HG03064 (cell line): ENCODE data around the gene TREML2.
"Not testable (repeated sequence)": the region's sequence is repeated elsewhere in the genome, so short reads cannot be mapped to it uniquely, and the experiment has no call there.

Source experiments
- ATAC-seq: cut with Tn5 transposase; IDR thresholded peaks from one replicate; pipeline ENCODE4 v1.9.1; 2021; ENCODE audit warnings: low read depth; ENCODE audit not compliant: unreplicated experiment

TREML2 gene

DNA sequence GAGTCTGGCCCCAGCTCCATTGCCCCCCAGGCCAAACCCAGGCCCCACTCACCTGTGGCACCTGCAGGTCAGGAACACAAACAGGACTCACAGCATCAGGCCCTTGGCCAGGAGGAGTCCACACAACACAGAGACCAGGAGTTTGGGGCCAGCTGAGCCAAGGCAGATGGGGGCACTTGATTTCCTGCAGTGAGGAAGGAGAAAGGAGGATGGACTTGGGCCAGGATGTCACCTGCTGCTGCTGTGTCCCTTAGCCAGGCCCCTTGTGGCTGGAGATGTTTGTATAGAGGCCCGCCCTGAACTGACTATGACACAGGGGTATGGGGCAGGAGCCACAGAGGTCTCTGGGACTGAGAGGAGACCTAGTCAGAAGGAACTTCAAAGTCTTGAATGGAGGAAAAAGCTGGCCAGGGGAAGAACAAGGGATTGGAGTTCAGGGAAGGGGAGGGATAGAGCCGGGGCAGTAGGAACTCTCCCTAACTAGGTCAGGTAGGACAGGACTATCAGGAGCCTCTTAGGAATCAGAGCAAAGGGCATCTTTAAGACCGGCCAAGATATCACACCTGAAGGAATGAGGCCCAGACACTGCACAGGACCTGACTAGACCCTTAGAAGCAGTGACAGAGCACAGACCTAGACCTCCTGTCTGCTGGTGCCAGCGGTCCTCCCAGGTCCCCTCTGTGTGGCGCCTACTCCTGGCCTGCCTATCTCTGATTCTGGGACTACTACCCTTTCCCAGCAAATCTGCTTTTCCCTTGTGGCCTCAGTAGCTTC is 8.8 kb upstream of the TREML2 start:
- no peak for ATAC-seq

GRCh38 chr6:41208439-41209106 is 7.6 kb upstream of the TREML2 start:
- ATAC-seq = no peak

DNA sequence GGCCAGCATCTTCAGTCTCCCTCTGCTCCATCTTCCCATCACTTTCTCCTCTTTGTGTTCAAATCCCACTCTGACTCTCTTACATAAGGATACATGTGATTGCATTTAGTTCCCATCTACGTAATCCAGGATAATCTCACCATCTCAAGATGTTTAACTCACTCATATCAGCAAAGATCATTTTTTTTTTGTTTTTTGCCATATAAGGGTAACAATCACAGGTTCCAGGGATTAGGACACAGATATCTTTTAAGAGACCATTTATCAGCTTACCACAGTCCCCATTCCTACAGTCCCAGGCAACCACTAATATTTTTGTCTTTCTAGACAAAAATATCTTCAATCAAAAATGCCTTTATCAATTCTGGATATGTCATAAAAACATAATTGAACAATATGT is 3.2 kb upstream of the TREML2 start:
- ATAC-seq = no peak

DNA sequence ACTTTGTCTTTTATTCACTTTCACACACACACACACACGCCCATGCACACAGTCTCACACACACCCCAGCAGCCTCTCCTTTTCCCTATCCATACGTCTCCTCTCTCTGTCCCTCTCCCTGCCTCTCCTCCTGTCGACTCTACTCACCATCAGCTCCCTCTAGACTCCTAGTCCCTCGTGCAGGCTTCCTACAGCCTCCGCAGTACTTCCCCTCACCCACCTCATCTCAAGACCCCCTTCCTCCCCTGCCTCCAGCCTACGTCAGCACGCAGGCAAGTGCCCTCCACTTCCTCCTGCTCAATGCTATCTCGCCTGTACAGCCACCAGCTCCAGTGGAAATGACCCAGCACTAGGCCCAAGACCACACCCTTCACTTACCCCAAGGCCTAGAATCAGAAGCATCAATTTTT is 820 bp upstream of the TREML2 start:
- ATAC-seq = no peak

GRCh38 chr6:41200296-41200900 is 551 bp downstream of the TREML2 start:
- ATAC-seq = peak; percentile 33

DNA sequence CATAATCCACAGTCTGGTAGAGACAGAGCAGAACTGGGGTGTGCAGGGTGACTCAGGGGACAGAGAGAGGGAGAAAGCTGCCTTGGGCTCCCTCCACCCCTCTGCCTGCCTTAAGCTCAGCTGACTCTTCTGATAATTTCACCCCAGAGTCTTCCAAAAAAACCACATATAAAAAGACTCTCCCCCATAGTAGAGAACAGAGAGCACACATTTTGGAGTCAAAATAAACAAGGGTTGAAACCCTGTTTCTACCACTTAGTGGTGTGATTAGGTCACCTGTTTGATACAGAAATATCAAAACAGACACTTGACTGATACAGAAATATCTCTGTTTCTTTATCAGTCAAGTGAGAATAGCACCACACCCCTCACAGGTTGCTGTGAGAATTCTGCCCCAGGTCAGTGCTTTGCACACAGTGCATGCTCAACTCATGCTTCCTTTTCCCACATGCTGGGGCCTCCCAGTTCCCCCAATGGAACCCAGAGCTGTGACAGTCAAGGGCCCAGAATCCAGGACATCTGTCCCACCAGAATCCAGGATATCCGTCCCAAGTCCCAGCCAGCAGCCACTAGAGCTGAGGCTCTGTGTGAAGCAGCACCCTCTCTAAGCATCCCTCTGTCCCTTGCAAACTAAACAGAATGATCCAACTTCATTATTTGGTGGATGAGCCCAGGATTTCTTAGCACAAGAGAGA is 1.2 kb downstream of the TREML2 start:
- peak; percentile 63 for ATAC-seq

- no peak for ATAC-seq
Observed at GRCh38 chr6:41197234-41197633, 3.7 kb downstream of the TREML2 start.

GRCh38 chr6:41194386-41194785 is 6.6 kb downstream of the TREML2 start:
- no peak for ATAC-seq

GRCh38 chr6:41193884-41194283 is 7.1 kb downstream of the TREML2 start:
- no peak for ATAC-seq

DNA sequence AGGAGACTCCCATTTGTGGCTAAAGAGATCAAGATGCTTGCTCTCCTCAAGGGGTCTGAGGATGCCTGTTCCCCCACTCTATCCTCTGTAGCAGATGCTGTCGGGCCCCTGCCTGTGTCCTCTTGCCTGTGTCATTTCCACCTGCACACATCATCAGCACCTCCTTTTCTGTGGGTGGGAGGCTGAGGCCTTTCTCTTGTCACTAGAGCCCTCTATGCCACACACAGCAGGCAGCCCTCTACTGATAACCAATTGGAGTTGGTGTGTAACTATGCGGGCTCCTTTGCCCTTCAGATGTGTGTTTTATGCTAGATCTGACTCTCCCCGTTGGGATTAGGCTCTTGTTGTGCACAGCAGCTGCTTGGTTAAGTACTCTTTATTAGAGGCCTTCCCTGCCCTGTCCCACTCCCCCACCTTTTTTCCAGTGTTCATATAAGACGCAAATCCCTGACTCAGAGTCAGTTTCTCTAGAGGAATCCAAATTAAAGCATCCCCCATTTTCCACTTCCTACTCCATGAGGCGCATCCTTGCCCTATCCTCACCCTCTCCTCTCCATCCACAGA is 7.7 kb downstream of the TREML2 start:
- ATAC-seq = no peak

GRCh38 chr6:41191569-41191968 is 9.4 kb downstream of the TREML2 start:
- no peak for ATAC-seq

GRCh38 chr6:41190791-41191190 is 10.2 kb downstream of the TREML2 start:
- no peak for ATAC-seq

DNA sequence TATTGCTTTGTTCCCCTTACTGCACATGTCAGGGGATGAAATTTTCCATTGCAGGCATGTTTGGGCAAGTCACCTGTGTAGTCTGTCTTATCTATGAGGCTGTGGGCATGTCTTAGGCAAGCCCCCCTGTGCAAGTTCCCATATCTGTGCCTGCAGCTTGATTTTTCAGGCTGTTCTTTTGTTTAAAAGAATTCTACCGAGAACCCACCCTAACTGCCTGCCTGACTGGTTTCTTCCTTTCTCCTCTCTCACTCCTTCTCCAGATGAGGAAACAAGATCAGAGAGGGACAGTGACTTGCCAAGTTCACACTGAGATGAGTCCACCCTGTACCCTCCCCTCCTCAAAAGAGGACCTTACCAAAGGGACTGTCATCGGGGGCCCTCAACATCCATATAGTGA is 11.0 kb downstream of the TREML2 start:
- ATAC-seq = no peak

DNA sequence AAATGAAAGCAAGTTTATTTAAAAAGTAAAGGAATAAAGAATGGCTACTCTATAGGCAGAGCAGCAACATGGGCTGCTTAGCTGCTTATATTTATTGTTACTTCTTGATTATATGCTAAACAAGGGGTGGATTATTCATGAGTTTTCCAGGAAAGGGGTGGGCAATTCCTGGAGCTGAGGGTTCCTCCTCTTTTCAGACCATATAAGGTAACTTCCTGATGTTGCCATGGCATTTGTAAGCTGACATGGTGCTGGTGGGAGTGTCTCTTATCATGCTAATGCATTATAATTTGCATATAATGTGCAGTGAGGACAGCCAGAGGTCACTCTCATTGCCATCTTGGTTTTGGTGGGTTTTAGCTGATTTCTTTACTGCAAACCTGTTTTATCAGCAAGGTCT is 11.9 kb downstream of the TREML2 start:
- not testable (repeated sequence) for ATAC-seq

GRCh38 chr6:41187924-41188886 is 12.7 kb downstream of the TREML2 start:
- no peak for ATAC-seq

DNA sequence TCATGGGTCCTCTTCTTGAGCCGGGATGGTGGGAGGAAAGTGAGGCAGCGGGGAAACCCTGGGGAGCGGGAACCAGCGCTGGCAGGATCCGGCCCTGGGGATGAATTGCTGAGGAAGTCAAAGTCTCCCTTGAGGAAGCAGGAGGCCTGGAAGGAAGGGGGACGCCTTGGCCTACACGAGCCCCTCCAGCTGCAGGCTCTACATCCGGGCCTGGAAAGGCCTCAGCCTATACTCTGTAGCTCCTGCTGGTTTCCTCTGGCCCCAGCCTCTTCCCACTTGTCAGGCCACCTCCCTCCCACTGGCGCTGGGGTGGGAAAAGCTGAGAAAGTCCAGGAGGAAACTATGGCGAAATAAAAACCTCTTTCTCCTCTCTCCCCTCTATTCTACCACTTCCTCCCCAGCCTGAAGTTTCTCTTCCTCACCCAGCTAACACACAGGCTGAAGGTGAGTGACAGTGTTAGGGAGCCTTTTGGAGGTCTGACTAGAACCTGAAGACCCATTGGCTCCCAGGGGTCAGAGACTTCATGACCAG is 14.9 kb downstream of the TREML2 start:
- ATAC-seq = no peak

DNA sequence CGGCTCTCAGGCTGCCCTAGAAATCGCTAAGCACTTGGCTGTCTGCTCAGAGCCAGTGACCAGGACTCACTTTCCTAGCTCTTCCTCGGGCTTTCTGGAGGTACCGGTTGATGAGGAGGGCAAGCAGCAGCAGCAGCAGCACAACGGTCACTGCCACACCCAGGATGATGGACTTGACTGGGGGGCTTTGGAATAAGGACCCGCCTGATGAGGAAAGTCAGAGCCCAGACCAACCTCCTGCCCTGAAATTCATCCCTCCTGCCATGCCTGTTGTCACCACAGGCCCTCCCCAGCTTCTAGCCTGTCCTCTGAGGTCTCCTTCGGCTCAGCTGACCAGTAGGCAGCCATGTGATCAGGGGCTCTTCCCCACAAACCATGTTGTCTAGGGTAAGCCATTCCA is 16.2 kb downstream of the TREML2 start:
- no peak for ATAC-seq

DNA sequence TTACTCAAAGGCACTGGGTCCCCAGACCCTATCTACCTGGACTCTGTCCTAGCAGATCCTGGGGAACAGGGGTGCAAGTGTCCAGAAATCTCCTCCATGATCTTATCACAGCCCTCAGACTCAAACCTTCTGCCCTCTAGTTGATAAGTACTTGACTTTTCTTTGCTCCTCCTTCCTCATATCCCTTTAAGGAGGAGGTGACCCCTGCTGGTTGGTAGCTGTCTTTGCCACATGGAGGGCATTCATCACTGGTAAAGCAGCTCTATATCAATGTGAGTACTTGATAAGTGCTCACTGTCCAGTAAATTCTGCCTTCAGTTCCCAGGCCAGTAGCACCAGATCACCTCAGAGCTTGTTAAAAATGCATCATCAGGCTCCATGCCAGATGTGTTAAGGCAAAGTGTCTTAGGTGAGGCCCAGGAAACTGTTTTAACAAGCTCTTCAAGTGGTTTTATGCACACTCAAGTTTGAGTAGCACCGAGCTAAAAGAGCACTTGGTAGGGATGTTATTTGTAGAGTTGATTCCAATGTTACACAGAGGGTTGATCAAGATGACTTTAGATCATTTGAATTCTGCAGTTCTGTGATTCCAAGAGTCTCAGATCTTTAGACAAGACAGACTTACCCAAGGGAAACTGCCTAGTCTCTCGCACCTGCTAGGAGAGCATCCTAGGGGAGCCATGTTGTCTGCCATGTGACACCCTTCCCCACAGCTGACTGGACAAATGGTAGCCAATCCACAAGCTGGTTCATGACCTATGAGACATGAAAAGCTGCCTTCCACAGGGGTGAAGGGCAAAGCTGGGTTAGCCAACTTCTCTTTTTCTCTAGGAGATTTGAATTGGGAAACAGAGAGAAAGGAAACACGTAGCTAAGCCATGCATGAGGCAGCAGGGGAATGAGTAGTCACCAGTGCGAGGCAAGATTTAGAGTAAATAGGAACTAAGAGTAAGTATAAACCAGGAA is 18.6 kb downstream of the TREML2 start:
- no peak for ATAC-seq
